ENCODE data around the gene MNAT1.
A peak's percentile ranks its signal among the peaks of the same experiment; 100 is the strongest.
"Not testable (repeated sequence)": the region's sequence is repeated elsewhere in the genome, so short reads cannot be mapped to it uniquely, and the experiment has no call there.

Gene MNAT1
- 9.9 reads per million in 2 donors for total RNA-seq

GRCh38 chr14:60734465-60735242 is at the start of gene MNAT1:
MNAT1 (plus strand) TSS chr14:60734761; CDS start chr14:60734863, 102 bp downstream.
- peak; percentile 55 for DNase-seq

- DNase-seq, result no peak
Observed at GRCh38 chr14:60686865-60687264, 47.7 kb upstream of the MNAT1 start.

- no peak for DNase-seq
Observed at GRCh38 chr14:60691383-60692113, 43.0 kb upstream of the MNAT1 start.

- no peak for DNase-seq
Observed at GRCh38 chr14:60695327-60695726, 39.2 kb upstream of the MNAT1 start.

GRCh38 chr14:60700598-60700997 is 34.0 kb upstream of the MNAT1 start:
- no peak for DNase-seq

GRCh38 chr14:60705100-60705499 is 29.5 kb upstream of the MNAT1 start:
- DNase-seq, result no peak

- no peak for DNase-seq
Observed at GRCh38 chr14:60707858-60708257, 26.7 kb upstream of the MNAT1 start.

GRCh38 chr14:60710494-60710893 is 24.1 kb upstream of the MNAT1 start:
- no peak for DNase-seq

GRCh38 chr14:60713513-60713912 is 21.0 kb upstream of the MNAT1 start:
- no peak for DNase-seq

GRCh38 chr14:60720391-60720790 is 14.2 kb upstream of the MNAT1 start:
- no peak for DNase-seq

GRCh38 chr14:60720962-60721325 is 13.6 kb upstream of the MNAT1 start:
- no peak for DNase-seq

- DNase-seq, result peak; percentile 39
Observed at GRCh38 chr14:60721326-60722106, 13.0 kb upstream of the MNAT1 start.

- no peak for DNase-seq
Observed at GRCh38 chr14:60722107-60722356, 12.5 kb upstream of the MNAT1 start.

- peak; percentile 1 for DNase-seq
Observed at GRCh38 chr14:60722357-60723115, 12.0 kb upstream of the MNAT1 start.

- peak; percentile 7 for DNase-seq
Observed at GRCh38 chr14:60723116-60723906, 11.2 kb upstream of the MNAT1 start.

GRCh38 chr14:60723907-60724618 is 10.5 kb upstream of the MNAT1 start, which contains the start of gene SIX4:
SIX4 (minus strand) TSS chr14:60724351; CDS start chr14:60724074, 277 bp downstream.
- DNase-seq, result peak; percentile 0

- not testable (repeated sequence) for DNase-seq
Observed at GRCh38 chr14:60731291-60731690, 3.3 kb upstream of the MNAT1 start.

GRCh38 chr14:60732840-60733483 is 1.6 kb upstream of the MNAT1 start:
- DNase-seq, result no peak

GRCh38 chr14:60735416-60735815 is 855 bp downstream of the MNAT1 start:
- DNase-seq, result no peak

GRCh38 chr14:60736494-60736893 is 1.9 kb downstream of the MNAT1 start:
- no peak for DNase-seq

Data from T-helper 9 cell (primary cell).